ENCODE results near the gene RIN2.

Gene RIN2

DNA sequence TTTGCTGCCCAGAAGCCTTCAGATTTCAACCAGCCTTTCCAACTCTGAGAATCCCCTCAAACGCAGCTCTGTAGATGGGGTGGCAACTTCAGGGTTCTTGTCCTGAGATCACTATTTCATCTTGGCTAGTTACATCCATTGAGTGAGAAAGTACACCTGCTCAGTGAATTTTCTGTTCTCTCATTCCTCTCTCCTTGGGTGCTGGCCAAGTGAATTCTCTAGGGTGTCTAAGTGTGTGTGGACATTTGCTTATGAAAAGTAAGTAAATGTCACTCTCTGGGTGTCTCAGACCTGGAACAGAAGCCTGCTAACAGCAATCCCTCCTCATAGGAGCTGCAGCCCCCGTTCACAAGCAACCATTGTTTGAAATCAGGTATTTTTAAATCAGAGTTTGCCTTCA is 3.8 kb downstream of the RIN2 start:
- DNase-seq, result no peak

DNA sequence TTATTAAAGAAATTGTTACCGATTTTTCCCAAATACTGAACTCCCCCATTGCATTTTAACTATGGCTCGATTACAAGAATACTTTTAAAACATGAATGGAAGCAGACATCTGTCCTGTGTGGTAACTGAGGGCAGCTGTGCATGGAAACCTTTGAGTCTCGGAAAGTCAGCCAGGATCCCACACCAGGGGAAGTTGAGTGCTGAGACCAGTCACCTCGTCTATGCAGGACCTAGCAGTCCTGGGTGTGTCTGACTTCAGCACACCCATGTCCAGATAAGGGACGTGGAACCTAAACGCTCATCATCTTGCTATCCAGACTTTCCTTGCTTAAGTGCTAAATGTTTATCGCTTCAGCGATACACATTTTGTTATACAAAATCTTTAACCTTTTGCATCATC is 6.1 kb downstream of the RIN2 start:
- TF ChIP-seq, protein P1, sequence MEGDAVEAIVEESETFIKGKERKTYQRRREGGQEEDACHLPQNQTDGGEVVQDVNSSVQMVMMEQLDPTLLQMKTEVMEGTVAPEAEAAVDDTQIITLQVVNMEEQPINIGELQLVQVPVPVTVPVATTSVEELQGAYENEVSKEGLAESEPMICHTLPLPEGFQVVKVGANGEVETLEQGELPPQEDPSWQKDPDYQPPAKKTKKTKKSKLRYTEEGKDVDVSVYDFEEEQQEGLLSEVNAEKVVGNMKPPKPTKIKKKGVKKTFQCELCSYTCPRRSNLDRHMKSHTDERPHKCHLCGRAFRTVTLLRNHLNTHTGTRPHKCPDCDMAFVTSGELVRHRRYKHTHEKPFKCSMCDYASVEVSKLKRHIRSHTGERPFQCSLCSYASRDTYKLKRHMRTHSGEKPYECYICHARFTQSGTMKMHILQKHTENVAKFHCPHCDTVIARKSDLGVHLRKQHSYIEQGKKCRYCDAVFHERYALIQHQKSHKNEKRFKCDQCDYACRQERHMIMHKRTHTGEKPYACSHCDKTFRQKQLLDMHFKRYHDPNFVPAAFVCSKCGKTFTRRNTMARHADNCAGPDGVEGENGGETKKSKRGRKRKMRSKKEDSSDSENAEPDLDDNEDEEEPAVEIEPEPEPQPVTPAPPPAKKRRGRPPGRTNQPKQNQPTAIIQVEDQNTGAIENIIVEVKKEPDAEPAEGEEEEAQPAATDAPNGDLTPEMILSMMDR (IDR thresholded peaks at IDR 0.05; ENCODE audit: low read depth, low read length), result no peak
- DNase-seq, result no peak
- peaks cover 44% of the 10 kb centered on the region for H3K27me3 ChIP-seq
- no peaks in the 10 kb centered on the region for H3K9me3 ChIP-seq
- H3K4me1 ChIP-seq, result no peaks in the 10 kb centered on the region
- H3K4me3 ChIP-seq (ENCODE audit: low read depth, low read length), result no peak overlapping the region
- no peaks in the 10 kb centered on the region for H3K36me3 ChIP-seq

More for the DNA sequence above, 3.8 kb downstream of the RIN2 start:
- no peaks in the 10 kb centered on the region for H3K36me3 ChIP-seq
- no peaks in the 10 kb centered on the region for H3K9me3 ChIP-seq
- H3K27me3 ChIP-seq, result peaks cover 50% of the 10 kb centered on the region
- H3K4me3 ChIP-seq (ENCODE audit: low read depth, low read length), result no peak overlapping the region
- TF ChIP-seq, protein P1 (IDR thresholded peaks at IDR 0.05; ENCODE audit: low read depth, low read length), result no peak
- no peaks in the 10 kb centered on the region for H3K4me1 ChIP-seq

DNA sequence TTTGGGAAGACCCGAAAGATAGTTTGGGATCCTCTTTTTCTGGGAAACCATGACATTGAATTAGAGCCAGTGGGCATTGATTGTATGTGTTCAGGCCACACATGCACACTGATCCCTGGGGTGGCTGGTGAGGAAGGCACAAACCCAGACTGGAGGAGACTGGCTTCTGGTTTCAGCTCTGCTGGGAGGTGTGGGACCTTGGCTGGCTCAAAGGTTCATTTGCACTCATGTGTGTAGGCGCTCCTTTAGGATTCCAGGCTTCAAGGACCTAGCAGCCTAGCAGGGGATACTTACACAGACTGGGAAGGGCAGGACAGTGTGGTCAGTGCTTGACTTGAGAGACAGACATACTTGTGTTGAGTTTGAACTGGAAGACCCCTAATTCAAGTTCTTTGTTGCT is 7.2 kb downstream of the RIN2 start:
- no peaks in the 10 kb centered on the region for H3K9me3 ChIP-seq
- DNase-seq, result no peak
- no peaks in the 10 kb centered on the region for H3K4me1 ChIP-seq
- H3K36me3 ChIP-seq, result no peaks in the 10 kb centered on the region
- peaks cover 39% of the 10 kb centered on the region for H3K27me3 ChIP-seq
- H3K4me3 ChIP-seq (ENCODE audit: low read depth, low read length), result no peak overlapping the region
- TF ChIP-seq, protein P1 (IDR thresholded peaks at IDR 0.05; ENCODE audit: low read depth, low read length), result no peak

DNA sequence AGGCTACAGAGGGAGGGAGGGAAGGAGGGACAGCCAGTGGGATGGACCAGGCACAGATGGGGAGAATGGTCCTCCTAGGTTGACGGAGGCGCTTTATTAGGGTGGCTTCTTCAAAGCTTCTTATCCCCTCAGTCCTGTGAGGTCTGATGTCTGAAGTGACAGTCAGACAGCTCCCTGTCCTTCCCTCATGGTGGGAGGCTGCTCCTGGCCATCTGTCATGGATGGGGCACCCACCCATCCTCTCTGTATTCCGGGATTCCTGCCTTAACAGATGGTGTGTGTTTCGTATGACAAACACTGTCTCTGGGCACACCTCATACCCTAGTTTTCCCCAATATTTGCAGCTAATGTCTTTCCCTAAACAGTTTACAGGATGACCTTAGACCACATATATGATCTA is 7.9 kb downstream of the RIN2 start:
- H3K4me1 ChIP-seq, result no peaks in the 10 kb centered on the region
- H3K9me3 ChIP-seq, result no peaks in the 10 kb centered on the region
- H3K36me3 ChIP-seq, result no peaks in the 10 kb centered on the region
- DNase-seq, result no peak
- H3K27me3 ChIP-seq, result peaks cover 34% of the 10 kb centered on the region
- H3K4me3 ChIP-seq (ENCODE audit: low read depth, low read length), result no peak overlapping the region
- TF ChIP-seq, protein P1 (IDR thresholded peaks at IDR 0.05; ENCODE audit: low read depth, low read length), result no peak

DNA sequence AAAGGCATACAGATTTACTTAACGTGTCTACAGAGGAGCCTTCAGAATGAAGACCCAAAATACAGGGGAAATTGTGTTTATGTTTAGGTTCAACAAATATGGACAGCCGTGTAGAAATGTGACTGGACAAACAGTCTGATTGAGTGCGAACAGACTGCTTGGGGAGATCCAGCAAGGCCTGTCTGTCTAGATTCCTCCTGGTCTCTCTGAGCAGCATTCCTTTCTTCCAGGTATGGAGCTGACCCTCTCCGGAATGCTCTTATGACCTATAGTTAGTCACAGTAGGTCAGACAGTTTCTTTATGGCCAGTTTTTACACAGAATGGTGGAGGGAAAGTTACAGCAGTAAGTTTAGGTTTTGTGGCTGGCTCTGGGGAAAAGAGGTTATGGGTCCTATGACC is 9.0 kb downstream of the RIN2 start:
- DNase-seq, result no peak
- H3K4me1 ChIP-seq, result no peaks in the 10 kb centered on the region
- H3K27me3 ChIP-seq, result peaks cover 39% of the 10 kb centered on the region
- H3K36me3 ChIP-seq, result no peaks in the 10 kb centered on the region
- TF ChIP-seq, protein P1 (IDR thresholded peaks at IDR 0.05; ENCODE audit: low read depth, low read length), result no peak
- H3K4me3 ChIP-seq (ENCODE audit: low read depth, low read length), result no peak overlapping the region
- no peaks in the 10 kb centered on the region for H3K9me3 ChIP-seq

DNA sequence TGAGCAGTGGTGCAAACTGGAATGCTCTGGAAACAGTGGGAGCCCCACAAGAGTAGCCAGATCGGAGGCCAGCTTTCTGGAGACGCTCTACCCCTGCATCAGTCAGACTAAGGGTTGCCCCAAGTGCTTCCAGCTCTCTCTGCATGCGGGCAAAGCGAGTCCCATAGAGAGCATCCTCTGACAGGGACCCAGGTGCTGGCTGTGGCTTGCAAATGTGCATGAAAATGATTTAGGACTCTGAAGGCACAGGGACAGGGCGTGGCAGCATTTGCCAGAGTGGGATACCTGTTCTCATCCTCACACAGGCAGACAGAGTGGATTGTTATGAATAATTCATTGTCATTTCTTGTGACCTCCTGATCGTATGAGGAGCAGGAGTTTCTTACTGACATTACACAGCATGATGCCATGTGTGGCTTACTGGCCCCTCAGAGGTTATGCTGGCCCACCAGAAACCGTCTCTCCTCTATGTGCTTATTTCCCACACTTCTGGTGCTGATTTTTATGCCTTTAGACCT is 10.3 kb downstream of the RIN2 start:
- DNase-seq, result no peak
- Histone ChIP-seq H3K4me1 (no peaks in the 10 kb centered on the region), H3K27me3 (peaks cover 50% of the 10 kb centered on the region), H3K4me3 (ENCODE audit: low read depth, low read length) (no peak overlapping the region), H3K9me3 (no peaks in the 10 kb centered on the region), H3K36me3 (no peaks in the 10 kb centered on the region)
- TF ChIP-seq, protein P1 (IDR thresholded peaks at IDR 0.05; ENCODE audit: low read depth, low read length), result no peak
